Activated CD8-positive, alpha-beta memory T cell treated with anti-CD3 and anti-CD28 coated beads, Interleukin-2, amount 50 U/mL, for 24 hours (primary cell): ENCODE data around the gene SLC25A33.
"Not testable (repeated sequence)": the region's sequence is repeated elsewhere in the genome, so short reads cannot be mapped to it uniquely, and the experiment has no call there.

ENCODE experiments used
- DNase-seq: peaks from one replicate; pipeline ENCODE4 v3.0.0-alpha.2; 2020; ENCODE audit errors: extremely low read depth

Gene SLC25A33

DNA sequence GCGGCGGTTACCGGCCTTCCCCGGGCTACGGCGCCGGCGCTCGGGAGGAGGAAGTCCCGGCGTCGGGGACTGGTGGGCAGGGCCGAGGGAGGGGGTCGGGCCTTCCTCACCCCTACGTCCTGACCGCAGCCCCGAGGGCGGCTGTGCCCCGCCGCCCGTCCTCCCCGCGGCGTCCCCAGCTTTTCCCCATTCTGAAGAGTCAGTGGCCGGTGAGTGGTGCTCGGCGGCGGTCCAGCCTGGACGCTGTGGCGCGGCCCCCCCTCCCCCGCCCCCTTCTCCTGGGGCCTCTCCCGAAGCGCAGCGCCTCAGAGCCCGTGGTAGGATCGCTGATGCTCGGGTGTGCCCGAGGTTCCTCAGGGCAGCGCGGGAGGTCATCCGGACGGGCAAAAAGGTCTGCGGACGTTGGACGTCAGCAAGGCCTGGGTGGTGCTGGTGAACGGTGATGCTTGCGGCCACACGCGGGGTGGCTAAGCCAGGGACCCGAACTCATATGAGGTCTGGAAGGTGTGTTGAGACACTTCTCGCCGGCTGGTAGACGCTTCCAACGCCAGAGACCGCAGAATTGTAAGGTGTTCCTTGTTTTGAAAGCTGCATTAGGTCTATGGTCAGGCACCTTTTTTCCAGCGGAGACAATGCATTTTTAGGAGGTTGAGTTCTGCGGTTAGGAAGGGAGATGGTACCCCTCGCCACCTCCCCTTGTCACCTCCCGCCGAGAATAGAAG is 725 bp downstream of the SLC25A33 start:
- DNase-seq, result no peak

DNA sequence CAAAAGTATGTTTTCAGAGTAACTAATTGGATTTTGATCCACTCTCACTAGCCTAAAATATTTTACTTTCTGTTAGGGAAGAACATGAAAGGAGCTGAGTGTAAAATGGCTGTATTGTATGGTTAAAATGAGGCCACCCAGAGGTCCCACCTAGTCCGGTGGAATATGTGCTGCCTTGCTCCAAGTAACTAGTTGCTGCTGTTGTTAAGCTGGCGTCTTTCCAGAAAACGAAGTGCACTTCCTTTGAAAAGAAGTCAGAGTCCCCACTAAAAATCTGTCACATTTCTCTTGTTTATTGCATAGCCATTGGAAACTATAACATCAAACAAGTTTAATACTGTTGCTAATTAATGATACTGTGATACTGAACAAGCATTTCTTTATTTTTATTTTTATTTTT is 3.2 kb downstream of the SLC25A33 start:
- DNase-seq, result no peak

DNA sequence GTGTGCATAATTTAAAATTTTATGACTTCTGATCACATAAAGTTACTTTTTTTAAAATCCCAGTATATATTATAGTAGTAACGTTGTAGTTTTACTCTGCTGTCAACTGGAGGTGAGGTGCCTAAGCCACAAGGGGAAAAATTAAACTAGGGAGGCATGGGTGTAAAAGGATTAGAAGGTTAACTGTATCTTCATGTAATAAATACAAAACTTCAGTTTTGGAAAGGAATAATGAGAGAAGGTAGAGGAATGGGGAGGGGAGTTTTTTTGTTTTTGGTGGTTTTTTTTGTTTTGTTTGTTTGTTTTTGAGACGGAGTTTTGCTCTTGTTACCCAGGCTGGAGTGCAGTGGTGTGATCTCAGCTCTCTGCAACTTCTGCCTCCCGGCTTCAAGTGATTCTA is 5.7 kb downstream of the SLC25A33 start:
- DNase-seq, result no peak

DNA sequence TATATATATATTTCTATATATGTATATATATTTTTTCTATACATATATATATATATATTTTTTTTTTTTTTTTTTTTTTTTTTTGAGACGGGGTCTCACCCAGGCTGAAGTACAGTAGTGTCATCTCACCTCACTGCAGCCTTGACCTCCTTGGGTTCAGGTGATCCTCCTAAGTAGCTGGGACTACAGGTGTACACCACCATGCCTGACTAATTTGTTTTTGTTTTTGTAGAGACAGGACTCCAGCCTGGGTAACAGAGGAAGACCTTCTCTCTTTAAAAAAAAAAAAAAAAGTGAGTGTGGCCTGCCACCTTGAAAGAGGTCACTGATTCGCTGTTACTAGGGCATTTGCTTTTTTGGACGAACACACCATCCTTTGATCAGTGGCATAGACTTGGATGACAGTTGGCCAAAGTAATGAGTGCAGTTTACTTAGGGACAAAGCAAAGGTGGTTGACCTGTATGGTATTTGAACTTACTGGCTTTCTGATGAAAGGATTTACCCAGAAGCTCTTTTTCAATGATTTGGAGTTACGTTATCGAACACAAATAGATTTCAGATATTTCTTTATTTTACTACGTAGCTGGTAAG is 10.8 kb downstream of the SLC25A33 start:
- DNase-seq, result no peak

DNA sequence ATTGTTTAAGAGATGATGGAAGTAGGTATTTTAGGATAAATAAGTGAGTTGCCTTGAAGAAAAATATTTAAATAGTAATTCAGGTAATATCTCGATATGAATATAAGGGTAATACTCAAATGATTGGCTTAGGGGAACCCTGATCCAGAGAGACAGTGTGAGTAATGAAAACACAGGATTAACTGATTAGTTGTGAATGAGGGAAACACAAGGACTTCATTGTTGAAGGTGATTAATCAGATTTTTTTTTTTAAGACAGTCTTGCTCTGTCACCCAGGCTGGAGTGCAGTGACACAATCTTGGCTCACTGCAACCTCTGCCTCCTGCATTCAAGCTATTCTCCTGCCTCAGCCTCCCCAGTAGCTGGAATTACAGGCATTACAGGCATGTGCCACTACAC is 12.7 kb downstream of the SLC25A33 start:
- no peak for DNase-seq

DNA sequence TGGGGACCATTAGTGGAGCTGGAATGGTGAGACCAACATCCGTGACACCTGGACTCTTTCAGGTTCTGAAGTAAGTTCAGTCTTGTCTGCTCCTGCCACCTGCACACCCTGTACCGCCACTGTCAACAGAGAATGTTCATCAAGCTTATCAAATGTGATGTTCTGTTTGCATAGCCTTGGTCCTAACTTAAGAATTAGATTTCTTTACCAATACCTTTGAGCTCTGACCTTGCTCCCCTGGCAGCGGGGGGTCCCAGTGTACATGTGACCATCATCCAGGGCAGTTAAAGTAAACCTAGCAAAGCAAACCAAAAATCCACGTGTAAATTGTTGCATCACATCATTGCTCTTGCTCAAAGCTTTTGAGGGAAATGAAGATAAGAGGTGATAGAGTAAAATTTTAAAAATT is 14.5 kb downstream of the SLC25A33 start:
- no peak for DNase-seq

DNA sequence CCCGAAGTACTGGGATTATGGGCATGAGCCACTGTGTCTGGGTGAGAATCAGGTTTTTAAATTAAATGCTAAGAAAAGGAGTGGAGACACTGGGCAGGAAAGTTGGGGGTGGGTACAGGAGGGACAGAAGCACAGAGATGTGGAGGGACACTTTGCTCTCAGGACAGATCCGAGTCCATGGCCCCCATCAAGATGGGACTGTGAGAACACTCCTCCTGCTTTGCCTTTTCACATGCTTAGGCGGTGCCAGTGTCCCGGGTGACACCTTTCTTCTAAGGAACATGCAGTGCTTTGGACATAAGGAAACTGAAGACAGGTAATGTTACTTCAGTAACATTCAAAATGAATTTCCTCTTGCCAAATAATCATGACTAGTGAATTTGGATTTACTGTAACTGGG is 16.7 kb downstream of the SLC25A33 start:
- no peak for DNase-seq

DNA sequence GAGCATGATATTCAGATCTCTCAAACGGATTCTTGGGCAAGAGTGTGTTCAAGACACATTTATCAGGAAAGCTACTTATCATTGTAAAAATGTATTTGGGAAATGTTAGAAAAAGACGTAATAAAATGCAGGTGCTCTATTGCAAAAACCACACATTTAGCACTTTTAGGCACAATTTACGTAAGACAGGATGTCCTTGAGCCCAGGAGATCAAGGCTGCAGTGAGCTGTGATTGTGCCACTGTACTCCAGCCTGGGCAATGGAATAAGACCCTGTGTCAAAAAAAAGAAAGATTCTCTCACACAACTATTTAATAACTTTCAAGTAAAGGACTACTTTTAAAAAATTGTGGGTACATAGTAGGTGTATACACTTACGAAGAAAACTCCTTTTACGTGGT is 18.4 kb downstream of the SLC25A33 start:
- no peak for DNase-seq

DNA sequence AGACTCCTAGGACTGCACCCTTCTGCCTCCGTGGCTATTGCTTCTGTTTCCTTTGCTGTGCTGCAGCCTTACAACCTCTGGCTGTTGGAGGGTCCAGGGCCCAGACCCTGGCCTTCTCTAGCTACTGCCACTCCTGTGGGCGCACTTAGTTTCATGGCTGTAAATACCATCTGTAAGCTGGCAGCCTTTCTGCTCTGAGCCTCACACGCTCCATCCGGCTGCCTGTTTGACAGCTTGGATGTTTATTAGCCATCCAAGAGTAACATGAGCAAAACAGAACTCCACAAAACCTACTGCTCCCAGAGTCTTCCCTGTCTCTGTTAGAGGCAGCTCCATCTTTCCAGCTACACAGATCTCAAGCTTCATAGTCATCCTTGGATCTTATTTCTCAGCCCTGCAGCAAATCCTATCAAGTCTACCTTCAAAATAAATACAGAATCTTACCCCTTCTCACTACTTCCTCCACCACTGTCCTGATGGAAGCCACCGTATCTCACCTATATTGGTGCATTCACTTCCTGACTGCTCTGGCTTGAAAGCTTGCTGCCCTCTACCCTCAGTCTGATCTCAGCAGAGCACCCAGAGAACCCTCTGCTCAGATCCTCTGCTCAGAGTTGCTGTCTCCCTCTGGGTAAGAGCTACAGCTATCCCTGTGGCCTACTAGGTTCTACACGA is 19.1 kb downstream of the SLC25A33 start:
- DNase-seq, result no peak

DNA sequence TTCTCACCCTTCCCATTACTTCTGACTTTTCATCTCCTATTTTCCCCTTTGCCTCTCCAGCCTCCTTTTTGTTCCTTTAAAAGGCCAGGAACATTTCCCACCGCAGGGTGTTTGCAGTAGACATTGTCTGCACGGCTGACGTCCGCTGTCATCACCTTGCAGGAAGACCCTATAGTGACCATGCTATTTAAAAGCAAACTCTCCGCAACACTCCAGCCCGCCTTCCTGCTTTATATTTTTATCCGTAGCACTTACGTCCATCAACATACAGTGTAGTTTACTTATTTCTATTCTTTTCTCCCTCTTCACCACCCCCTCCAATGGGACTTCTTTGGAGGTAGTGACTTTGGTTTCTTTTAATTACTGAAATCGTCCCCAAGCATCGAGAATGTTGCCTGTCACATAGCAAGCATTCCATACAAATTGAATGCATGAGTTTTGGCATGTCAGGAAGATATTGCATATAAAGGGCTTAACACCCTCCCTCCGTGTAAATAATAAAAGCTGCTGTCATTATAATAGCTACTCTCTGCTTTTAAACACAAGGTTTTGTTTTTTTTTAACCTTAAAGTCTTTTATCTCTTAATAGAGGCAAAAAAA is 19.8 kb downstream of the SLC25A33 start:
- no peak for DNase-seq

DNA sequence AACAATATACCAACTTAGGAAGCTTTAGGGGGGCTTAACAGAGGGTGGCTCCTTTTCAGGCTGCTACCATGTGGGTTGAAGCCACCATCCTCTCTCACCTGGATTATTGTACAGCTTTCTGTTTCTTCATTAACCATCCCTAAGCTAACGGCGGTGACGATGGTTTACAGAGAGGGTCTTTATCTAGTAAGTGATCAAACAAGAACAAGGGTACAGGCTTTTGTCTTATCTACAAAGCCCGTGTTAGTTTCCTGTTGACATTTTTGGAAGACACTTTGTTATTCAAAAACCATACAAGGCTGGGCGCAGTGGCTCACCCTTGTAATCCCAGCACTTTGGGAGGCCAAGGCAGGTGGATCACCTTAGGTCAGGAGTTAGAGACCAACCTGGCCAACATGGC is 20.4 kb downstream of the SLC25A33 start:
- DNase-seq, result no peak

DNA sequence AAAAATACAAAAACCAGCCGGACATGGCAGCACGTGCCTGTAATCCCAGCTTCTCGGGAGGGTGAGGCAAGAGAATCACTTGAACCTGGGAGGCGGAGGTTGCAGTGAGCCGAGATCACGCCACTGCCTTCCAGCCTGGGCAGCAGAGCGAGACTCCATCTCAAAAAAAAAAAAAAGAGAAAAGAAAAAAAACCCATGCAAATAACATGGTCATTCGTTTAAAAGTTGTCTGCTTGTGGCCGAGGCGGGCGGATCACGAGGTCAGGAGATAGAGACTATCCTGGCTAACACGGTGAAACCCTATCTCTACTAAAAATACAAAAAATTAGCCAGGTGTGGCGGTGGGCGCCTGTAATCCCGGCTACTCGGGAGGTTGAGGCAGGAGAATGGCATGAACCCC is 20.8 kb downstream of the SLC25A33 start:
- DNase-seq, result not testable (repeated sequence)

DNA sequence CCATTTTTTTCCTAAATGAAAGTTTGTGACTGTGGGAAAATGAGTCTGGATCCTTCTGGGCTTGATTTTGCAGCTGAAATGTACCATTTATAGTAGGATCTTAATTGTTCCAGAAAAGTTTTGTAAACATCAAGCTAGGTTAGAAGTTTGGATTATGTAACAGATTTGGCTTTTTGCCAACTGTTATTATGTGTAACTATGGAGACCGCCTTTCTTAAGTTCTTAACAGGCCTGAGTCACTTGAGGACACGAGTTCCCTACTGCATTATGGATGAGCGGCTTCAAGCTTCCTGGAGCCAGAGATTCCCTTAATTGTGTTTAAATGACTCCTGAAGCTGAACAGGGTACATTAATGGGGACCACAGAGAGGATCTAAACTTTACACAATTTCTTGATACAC is 22.2 kb downstream of the SLC25A33 start:
- no peak for DNase-seq

DNA sequence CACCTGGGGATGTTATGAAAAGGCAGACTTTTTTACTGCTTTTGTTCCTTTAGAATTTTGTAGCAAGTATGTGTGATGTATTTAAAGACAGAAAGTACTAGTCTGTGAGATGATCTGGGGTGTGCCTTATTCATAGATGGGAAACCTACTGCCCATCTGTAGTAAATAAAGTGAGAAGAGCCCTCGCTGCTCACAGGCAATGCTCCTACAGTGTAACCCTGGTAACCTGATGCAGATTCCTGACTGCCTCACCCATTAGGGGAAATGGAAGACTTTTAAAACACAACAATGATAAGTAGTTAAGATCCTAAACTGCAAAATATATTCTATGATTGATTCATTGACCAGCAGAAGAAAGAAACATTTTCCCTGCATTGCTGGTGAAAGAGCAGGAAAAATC is 30.0 kb downstream of the SLC25A33 start:
- DNase-seq, result no peak

DNA sequence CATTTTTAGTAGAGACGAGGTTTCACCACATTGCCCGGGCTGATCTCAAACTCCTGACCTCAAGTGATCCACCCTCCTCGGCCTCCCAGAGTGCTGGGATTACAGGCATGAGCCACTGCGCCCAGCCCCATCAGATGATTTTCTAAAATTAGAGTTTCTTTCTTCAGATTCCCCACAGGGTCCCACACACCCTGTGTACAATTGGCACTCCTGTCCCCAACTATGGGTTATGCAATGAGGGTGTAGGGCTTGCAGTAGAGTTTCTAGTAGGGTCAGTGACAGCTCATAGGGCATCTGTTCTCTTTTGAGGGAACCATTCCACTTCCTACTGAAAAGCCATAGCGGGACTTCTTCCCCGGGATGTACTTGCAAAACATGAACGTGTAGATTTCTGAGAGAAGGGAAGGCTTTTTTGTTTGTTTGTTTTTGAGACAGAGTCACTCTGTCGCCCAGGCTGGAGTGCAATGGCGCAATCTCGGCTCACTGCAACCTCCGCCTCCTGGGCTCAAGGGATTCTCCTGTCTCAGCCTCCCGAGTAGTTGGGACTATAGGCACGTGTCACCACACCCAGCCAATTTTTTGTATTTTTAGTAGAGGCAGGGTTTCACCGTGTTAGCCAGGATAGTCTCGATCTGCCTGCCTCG is 31.7 kb downstream of the SLC25A33 start:
- not testable (repeated sequence) for DNase-seq

DNA sequence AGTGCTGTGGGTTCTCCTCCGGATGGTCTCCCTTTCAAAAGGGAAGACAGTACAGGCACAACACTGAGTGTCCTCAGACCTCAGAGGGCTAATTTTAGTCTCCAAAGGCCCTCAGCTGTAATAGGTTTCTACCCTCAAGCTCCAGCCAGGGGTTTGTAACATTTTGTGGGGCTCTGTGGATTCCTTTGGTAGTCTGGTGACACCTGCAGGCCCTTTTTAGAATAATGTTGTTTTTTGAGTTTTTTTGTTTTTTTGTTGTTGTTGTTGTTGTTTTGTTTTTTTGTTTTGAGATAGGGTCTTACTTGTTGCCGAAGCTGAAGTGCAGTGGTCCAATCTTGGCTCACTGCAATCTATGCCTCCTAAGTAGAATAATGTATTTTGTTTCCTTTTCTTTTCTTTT is 34.5 kb downstream of the SLC25A33 start:
- DNase-seq, result no peak

DNA sequence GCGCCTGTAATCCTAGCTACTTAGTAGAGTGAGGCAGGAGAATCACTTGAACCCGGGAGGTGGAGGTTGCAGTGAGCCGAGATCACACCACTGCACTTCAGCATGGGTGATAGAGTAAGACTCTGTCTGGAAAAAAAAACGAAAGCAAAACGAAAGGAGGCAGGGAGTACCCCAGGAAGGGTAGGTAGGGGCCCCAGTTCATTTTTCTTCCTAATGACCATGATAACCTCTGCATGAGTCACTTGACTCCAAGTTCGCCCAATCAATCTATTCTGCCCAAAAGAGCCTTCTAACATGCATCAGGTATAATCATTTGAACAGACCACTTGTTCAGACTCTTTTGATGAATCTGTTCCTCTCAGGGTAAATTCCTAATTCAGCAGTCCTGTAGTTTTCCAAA is 36.2 kb downstream of the SLC25A33 start:
- no peak for DNase-seq

DNA sequence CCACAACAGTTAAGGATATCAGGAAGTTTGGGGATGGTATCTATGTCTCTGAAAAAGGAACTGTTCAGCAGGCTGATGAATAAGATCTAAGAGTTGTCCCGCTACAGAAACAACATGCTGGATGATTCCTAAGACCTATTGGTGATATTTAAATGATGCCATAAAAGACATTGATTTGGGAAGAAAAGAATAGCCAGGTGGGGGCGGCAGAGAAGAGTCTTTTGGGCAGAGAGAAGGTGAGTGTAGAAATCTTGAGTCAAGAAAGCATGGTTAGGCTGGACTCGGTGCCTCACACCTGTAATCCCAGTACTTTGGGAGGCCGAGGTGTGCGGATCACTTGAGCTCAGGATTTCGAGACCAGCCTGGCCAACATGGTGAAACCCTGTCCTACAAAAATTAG is 37.6 kb downstream of the SLC25A33 start:
- DNase-seq, result no peak

DNA sequence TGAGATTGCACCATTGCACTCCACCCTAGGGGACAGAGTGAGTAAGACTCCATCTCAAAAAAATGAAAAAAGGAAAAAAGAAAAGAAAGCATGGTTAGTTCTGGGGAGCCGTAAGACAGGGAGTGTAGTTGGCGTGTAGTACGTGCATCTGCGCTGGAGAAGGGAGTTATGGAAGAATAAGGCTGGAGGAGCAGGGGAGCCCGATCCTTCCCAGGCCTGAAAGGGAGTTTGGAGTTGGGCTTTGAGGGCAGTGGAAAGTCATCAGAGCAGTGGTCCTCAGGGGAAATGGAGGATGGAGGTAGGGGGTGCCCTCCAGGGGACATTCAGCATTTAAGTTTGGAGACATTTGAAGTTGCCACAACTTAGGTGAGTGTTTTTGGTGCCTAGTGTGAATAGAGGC is 38.2 kb downstream of the SLC25A33 start:
- DNase-seq, result no peak

DNA sequence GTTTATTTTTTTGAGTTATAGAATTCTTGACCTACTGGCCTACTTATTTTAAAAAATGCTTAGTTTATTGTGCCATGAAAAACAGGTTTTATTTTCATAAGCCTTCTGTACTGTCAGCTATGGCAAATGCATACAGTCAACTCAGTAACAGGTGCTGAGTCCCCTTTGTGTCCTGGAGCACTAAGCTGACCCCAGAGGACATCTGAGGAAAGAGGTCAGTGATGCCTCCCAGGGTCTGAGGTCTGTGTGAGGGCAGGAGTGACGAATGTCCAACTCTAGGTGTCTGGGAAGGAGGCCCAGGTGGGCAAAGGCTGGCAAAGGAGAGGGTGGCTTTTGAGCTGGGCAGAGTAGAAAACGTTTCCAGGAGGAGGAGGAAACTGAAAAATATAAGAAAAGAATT is 41.7 kb downstream of the SLC25A33 start:
- no peak for DNase-seq

DNA sequence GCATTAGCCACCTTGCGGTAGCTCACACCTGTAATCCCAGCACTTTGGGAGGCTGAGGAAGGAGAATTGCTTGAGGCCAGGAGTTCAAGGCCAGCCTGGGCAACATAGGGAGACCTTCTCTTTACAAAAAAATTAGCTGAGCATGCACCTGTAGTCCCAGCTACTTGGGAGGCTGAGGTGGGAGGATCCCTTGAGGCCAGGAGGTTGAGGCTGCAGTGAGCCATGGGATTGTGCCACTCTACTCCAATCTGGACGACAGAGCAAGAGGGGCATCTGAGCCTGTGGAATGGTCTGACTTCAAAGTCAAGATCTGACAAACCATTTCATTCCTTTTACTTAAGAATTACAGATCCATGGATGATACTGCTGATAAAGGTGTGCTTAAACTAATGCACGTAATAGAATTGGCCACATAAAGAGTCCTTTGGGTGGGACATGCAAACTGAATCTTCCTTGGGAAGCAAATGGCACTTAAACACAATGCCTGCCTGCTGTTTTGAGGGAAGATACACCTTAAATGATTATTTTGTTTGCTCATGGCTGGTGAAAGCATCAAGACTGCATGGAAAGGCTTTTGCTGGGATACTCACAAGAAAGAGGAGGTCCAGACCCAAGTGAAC is 47.0 kb downstream of the SLC25A33 start:
- DNase-seq, result no peak

DNA sequence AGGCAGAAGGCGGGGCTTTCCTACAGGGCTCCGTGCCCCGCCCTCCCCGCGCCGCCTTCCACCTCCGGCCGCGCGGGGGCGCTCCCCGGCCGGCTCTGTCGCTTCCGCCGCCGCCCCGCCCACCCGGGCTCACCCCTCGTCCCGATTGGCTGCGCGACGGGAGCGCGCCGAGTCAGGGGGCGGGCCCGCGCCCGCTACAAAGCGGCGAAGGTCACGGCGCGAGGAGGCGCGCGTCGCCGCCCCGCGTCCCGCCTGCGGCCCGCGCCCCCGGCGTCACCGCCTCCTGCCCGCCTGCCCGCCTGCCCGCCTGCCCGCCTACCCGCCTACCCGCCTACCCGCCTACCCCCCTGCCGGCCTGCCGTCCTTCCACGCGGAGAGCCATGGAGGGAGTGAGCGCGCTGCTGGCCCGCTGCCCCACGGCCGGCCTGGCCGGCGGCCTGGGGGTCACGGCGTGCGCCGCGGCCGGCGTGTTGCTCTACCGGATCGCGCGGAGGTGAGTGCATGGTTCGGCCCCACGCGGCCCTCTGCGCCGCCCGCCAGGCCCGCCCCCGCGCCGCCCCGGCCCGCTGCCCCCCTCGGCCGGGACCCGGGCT is 49.4 kb downstream of the SLC25A33 start, which contains the start of gene TMEM201:
TMEM201 (plus strand) TSS at position 361 of the 593 bp plus-strand sequence; CDS start at position 381, 20 bp downstream.
- DNase-seq, result peak; percentile 75
